Measurements from ENCODE around the gene ARHGAP18.
A peak's percentile ranks its signal among the peaks of the same experiment; 100 is the strongest.

The ARHGAP18 gene

DNA sequence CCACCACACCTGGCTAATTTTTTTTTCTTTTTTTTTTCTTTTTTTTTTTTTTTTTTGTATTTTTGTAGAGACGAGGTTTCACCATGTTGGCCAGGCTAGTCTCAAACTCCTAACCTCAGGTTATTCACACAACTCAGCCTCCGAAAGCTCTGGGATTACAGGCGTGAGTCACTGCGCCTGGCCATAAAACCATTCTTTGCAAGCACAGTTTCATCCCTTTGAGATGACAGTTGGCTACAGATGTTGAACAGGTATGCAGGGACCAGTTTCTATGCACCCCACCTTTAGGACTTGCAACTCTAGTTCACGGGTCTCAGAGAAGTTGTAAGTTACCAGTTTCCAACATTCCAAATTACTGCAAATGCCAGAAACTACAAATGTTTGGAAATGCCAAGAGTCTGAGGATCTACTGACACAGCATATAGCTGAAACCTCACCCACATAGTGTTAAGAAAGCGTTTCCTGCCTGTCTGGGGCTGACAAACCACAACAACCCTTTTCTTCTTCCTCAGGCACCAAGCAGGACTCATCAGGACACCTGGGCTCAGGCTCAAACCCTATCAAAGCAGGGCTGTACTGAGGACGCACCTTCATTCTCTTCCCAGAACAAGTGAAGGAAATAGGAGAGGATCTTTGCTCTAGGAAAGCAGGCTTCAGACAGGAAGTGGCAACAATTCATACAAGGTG, 22.9 kb downstream of the ARHGAP18 start:
- DNase-seq: peak; percentile 50

DNA sequence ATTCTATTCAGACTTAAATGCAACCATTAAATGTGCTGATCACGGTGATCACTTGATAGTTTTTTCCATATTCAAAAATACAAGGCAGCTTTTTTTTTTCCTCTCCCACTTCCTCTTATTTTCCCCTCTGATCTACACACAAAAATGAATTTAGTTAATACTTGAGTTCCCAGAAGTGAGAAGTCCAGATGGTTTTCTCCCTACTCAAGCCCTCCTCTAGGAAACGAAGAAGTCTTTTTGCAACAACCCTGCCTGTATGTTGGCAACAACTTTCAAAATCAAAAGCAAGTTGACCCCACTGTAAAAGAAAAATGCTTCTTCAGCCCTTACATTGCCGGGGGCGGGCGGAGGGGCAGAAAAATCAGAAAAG, 24.3 kb downstream of the ARHGAP18 start:
- no peak for DNase-seq

DNA sequence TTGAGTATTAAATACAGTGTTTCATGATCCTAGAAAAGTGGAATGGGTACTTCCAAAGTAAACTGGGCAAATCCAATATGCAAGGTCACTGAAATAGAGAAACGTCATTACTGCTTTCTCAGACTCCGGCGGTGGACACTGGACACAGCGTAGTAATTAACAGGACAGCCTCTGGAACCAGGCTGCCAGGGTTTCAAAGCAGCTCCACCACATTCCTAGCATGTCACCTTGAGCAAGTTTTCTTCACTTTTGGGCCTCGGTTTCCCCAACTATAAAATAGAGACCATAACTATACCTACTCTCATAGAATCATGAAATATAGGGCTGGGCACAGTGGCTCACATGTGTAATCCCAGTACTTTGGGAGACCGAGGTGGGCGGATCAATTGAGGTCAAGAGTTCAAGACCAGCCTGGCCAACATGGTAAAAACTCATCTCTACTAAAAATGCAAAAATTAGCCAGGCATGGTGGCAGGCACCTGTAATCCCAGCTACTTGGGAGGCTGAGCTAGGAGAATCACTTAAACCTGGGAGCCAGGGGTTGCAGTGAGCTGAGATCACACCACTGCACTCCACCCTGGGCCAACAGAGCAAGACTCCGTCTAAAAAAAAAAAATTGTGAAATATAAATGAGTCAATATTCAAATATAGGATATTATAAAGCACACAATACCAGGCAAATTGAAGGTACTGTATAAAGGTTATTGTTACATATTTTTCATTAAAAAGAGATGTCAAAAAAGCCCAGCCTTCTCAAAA, 24.9 kb downstream of the ARHGAP18 start:
- no peak for DNase-seq

DNA sequence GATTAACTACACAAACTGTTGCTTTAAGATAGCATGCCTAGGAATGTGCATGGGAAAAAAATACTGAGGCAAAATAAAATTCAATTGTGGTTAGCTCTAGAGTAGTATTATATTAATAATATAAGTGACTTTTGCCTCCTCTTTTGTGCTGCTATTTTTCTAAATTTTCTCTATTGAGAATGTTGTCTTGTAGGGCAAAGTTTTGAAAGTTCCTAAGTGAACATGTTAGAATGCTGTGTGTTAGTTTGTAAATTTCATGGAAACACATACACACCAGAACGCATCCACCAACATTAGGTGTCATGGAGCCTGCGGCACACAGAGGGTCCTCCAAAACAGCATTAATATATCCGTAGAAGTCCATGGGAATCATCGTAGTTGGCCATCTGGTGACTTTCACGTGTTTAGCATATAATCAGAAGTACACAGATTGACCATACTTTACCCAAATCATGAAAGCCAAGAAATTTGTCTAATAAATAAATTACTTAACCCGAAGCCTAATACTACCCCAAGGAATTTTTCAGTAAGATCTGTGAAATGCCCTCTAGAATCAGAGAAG, 25.6 kb downstream of the ARHGAP18 start:
- no peak for DNase-seq

- peak; percentile 79 for DNase-seq
These were observed 26.2 kb downstream of the ARHGAP18 start for GRCh38 chr6:129683601-129684322.

DNA sequence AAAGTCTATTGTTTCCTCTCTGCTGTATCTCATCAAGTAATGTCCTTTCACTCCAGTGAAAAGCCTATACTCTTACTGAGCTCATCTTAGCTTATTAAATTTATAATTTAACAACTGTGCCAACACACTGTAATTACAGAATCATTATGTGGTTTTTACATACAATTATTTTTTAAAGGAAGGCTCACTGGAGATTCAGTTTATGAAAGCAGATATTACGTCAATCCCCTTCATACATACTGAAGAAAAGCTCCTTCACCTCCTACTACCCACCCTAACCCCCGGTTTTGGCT, 28.1 kb downstream of the ARHGAP18 start:
- no peak for DNase-seq

- DNase-seq: no peak
These were observed 29.3 kb downstream of the ARHGAP18 start for GRCh38 chr6:129680633-129681032.

DNA sequence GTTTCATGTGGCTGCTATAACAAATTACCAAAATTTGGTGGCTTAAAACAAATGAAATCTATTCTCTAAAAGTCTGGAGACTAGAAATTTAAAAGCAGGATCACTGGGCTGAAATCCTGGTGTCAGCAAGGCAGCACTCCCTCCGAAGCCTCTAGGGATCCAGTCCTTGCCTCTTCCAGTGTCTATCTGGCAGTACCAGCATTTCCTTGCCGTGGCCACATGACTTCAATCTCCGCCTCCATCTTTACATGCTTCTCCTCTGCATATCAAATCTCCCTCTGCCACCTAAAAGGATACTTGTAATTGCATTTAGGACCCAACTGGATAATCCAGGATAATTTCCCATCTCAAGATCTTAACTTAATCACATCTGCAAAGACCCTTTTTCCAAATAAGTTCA, 30.2 kb downstream of the ARHGAP18 start:
- no peak for DNase-seq

GRCh38 chr6:129679275-129679674, 30.7 kb downstream of the ARHGAP18 start:
- no peak for DNase-seq

DNA sequence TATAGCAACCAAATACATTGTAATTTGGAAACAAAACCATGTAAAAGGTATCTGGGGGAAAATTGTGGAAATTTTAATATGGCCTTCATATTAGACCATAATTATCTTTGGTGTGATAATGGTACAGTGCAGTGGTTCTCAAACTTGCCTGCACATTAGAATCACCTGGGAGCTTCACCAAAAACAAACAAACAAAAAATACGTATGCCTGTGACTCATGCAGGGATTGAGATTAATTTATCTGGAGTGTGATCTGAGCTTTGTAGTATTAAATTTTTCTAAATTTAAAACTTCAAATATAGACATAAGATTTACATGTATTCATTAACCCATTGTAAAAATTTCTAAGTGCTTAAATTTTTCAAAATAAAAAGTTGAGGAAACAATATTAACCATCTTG, 31.5 kb downstream of the ARHGAP18 start:
- DNase-seq: no peak

- DNase-seq: no peak
These were observed 32.2 kb downstream of the ARHGAP18 start for GRCh38 chr6:129677620-129678325.

DNA sequence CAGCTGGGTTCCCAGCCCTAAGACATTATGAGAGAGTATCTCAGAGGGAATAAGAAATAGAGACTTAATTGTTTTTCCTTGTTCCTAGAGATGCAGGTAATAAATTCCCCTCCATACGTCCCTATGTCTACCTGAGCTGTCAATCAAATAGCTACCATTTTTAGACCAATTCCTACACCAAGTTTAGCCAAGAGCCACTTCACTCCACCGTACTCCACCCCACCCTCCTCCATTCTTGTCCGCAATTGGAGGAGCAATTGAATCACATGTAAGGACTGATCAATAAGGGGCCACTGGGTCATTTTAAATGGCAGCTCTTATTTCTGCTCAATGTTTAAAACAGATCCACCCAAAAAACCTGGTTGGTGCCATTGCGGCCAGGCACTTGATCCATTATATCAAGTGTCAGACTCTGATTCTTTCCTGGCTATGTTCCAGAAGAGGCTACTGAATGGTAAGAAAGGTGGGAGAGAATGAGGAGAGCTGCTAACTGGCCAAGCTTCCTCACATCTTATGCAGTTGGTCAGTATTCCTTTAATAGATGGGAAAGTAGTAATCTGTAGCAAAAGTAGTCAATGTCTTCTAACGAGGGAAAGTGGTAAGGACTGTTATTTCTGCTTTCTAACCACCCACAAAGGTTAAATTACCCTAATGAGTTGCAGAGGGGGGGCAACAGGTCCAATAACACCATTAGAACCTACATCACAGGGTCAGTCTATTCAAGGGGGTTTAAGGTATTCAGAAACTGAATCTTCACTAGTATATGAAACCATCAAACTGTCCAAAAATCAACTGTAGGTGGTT, 34.1 kb downstream of the ARHGAP18 start:
- no peak for DNase-seq

DNA sequence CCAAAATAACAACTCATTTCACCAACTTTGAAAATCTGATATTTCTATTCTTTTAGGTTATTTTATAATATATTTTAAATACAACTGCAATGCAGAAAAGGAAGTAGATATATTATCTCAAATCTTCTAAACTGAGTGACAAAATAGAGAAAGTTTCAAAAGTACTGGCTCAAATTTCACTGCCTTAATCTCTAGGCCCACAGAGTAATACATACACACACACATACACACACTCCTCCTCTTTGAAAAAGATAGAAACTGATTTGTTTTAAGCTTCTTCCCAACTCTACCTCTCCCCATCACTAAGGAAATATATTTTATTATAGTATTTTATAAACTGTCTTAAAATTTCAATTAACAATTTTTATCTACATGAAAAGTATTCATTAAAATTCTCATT, 36.2 kb downstream of the ARHGAP18 start:
- no peak for DNase-seq

DNA sequence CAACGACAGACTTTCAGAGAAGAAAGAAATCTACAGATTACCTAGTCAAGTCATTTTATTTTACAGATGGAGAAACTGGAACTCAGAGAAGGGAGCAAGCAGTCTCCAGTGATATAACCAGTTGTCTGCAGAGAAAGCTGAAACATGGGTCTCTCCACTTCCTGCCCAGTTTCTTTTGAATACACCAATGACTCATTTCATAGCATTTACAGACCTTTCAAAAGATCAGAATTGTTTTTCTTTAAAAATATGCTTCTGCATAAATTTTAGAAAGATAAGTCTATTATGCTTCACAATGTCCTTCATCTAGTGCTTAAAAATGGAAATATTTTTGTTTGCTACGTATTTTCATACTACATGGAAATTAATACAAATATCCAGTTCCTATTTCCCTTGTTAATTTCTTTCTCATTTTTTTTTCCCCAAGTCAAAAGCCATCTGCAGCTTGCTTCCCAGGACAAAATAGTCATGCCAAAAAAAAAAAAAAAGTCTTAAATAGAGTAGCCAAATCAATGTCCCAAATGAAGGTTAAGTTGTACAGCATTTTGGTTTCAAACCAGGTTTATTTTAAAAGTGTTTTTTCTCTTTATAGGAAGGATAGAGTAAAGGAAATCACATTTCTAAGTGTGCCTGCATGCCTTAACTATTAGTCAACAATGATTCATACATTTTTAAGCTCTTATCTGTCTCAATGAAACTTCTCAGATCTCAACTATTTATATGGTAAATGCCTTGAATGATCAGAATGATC, 36.9 kb downstream of the ARHGAP18 start:
- DNase-seq: no peak

DNA sequence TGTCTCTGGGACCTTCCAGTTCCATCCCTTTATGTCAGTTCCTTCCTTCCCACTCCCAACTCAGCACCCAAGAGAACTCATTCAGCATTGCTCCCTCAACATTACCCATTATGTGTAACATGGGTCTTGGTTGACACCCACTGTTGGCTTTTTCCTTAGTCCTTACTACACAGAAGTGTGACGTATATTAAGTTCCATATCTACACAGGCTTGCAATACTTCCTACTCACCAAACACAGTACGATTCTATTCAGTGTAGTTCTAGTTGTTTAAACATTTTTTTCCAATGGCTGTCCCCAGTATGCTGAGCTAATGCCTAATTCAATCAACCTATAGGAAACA, 37.7 kb downstream of the ARHGAP18 start:
- DNase-seq: no peak

DNA sequence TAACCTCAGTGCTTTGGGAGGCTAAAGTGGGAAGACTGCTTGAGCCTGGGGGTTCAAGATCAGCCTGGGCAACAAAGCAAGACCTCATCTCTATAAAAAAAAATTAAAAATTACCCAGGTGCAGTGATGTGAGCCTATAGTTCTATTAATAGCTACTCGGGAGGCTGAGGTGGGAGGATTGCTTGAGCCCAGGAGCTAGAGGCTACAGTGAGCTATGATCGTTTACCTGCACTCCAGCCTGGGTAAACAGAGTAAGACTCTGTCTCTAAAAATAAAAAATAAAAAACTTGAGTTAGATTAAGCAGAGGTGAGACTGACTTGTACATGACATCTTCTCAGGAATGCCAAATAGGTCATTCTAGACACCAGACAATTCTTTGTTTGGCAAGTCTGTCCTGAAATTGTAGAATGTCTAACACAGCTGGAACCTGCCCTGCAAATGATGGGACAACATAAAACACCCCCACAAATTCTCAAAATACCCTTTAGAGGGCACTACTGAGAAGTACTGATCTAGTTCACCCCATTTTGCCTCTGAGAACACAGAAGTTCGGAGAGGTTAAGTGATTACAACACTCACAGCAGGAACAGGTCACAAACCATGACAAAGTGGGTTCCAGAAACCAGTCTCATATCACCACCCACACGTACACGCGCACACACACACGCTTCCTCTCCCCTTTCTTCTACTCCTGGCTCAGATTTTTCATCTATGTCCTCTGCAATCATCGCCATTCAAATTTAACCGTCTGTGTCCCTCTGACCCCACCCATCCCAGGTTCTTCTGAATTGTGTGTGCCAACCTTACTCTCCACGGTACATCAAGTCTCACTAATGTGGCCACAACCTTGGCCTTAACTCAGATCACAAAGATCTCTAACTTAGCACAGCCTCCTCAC, 38.3 kb downstream of the ARHGAP18 start:
- DNase-seq: peak; percentile 60

GRCh38 chr6:129670634-129671033, 39.3 kb downstream of the ARHGAP18 start:
- DNase-seq: no peak

- no peak for DNase-seq
These were observed 42.4 kb downstream of the ARHGAP18 start for GRCh38 chr6:129667621-129668020.

GRCh38 chr6:129667034-129667433, 42.9 kb downstream of the ARHGAP18 start:
- DNase-seq: no peak

GRCh38 chr6:129665555-129665954, 44.4 kb downstream of the ARHGAP18 start:
- DNase-seq: no peak

GRCh38 chr6:129663531-129663930, 46.4 kb downstream of the ARHGAP18 start:
- no peak for DNase-seq

Data from CD4-positive, alpha-beta T cell treated with Interferon gamma for 1 hour (primary cell).